K562 treated with DMSO at 1 percent for 12 hours (cell line): ENCODE results near the gene OR9I1. TPM values are rescaled to one million over a fixed set of nuclear protein-coding genes. Genes with fewer than 3 reads are reported as not detected.

Experiments used
- total RNA-seq: library from RNA; unstranded; fragments of 300-600 nt; gene quantifications from 2 replicates; pipeline ENCODE4 v1.2.3, GENCODE V29; 2022; ENCODE audit not compliant: insufficient read depth

OR9I1 gene, protein sequence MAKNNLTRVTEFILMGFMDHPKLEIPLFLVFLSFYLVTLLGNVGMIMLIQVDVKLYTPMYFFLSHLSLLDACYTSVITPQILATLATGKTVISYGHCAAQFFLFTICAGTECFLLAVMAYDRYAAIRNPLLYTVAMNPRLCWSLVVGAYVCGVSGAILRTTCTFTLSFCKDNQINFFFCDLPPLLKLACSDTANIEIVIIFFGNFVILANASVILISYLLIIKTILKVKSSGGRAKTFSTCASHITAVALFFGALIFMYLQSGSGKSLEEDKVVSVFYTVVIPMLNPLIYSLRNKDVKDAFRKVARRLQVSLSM
- not detected in 2 replicates for total RNA-seq

DNA sequence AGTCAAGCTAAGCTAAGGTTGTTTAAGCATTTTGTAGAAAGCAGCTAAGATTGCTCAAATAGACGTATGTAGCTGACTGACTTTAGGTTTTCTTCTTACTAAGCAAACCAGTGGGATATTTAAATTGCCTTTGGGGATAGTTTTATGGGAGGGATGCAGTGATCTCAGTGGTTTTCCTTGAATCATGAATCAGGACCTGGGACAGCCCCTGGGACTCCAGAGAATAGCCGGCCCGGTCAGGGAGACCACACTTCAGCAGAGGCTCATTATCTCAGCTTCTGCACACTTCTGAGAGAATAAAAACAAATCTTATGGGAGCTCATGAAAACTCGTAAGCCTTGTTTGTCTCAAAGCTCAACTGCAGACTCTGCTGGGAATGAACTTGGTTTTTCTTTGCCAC, at the start of gene OR9I1:
OR9I1 (minus strand) TSS at position 62 of the 400 bp plus-strand sequence. CDS start 6,086 bp downstream, outside the sequence.

Other genes starting within 250 kb of the OR9I1 start
- not detected in 2 replicates for gene OR9Q1, start 101.6 kb downstream of the OR9I1 start, total RNA-seq
- not detected in 2 replicates for gene OR6Q1, start 94.6 kb downstream of the OR9I1 start, total RNA-seq
- gene OR9Q2, start 63.5 kb upstream of the OR9I1 start, total RNA-seq, result not detected in 2 replicates
- gene OR1S2, start 78.6 kb upstream of the OR9I1 start, total RNA-seq, result not detected in 2 replicates
- gene OR1S1, start 87.2 kb upstream of the OR9I1 start, total RNA-seq, result not detected in 2 replicates
- not detected in 2 replicates for gene OR10Q1, start 103.4 kb upstream of the OR9I1 start, total RNA-seq
- not detected in 2 replicates for gene OR10W1, start 142.7 kb upstream of the OR9I1 start, total RNA-seq
- not detected in 2 replicates for gene OR5B17, start 233.5 kb upstream of the OR9I1 start, total RNA-seq